Left forelimb (tissue), 1 donor: ENCODE data around the gene PTPRG.

Source experiments
- DNase-seq: peaks from one replicate; pipeline ENCODE4 v3.0.0-alpha.2; 2018; ENCODE audit warnings: low spot score

PTPRG gene

GRCh38 chr3:62229211-62229610, 667.8 kb downstream of the PTPRG start:
- no peak for DNase-seq

- DNase-seq, result no peak
These were observed 668.5 kb downstream of the PTPRG start for GRCh38 chr3:62229908-62230307.

GRCh38 chr3:62233065-62233464, 671.7 kb downstream of the PTPRG start:
- no peak for DNase-seq

GRCh38 chr3:62236016-62236415, 674.6 kb downstream of the PTPRG start:
- DNase-seq, result no peak

- no peak for DNase-seq
These were observed 676.0 kb downstream of the PTPRG start for GRCh38 chr3:62237286-62237948.

GRCh38 chr3:62238003-62238402, 676.6 kb downstream of the PTPRG start:
- no peak for DNase-seq

- no peak for DNase-seq
These were observed 677.1 kb downstream of the PTPRG start for GRCh38 chr3:62238431-62238830.

GRCh38 chr3:62241279-62241678, 679.9 kb downstream of the PTPRG start:
- no peak for DNase-seq

GRCh38 chr3:62242831-62243509, 681.6 kb downstream of the PTPRG start:
- no peak for DNase-seq

GRCh38 chr3:62246094-62246493, 684.7 kb downstream of the PTPRG start:
- no peak for DNase-seq

GRCh38 chr3:62246985-62247384, 685.6 kb downstream of the PTPRG start:
- no peak for DNase-seq

- no peak for DNase-seq
These were observed 687.5 kb downstream of the PTPRG start for GRCh38 chr3:62248734-62249483.

GRCh38 chr3:62249484-62249776, 688.1 kb downstream of the PTPRG start:
- DNase-seq, result no peak

GRCh38 chr3:62249855-62250543, 688.6 kb downstream of the PTPRG start:
- no peak for DNase-seq

GRCh38 chr3:62252438-62253157, 691.2 kb downstream of the PTPRG start:
- DNase-seq, result no peak

- DNase-seq, result no peak
These were observed 692.6 kb downstream of the PTPRG start for GRCh38 chr3:62253971-62254370.

GRCh38 chr3:62255758-62256157, 694.4 kb downstream of the PTPRG start:
- no peak for DNase-seq

GRCh38 chr3:62259924-62260323, 698.6 kb downstream of the PTPRG start:
- no peak for DNase-seq

GRCh38 chr3:62260655-62261054, 699.3 kb downstream of the PTPRG start:
- DNase-seq, result no peak

- no peak for DNase-seq
These were observed 699.8 kb downstream of the PTPRG start for GRCh38 chr3:62261121-62261520.

GRCh38 chr3:62261736-62262135, 700.4 kb downstream of the PTPRG start:
- no peak for DNase-seq

GRCh38 chr3:62265528-62265927, 704.2 kb downstream of the PTPRG start:
- no peak for DNase-seq
